Measurements from ENCODE around the gene SHISA9. TPM values are rescaled to one million over a fixed set of nuclear protein-coding genes. Genes with fewer than 3 reads are reported as not detected.

The SHISA9 gene
- total RNA-seq, 1 experiment from 2014 or later = 23.3 TPM

GRCh38 chr16:12988071-12988470 is 86.7 kb downstream of the SHISA9 start:
- no peak for DNase-seq (ENCODE audit: low read depth)
- in situ Hi-C loops (cut with HindIII; ENCODE audit: low pct_unique_long_range_greater_than_20kb, low sequenced_read_pairs) = no loop called here

- no peak for DNase-seq (ENCODE audit: low read depth)
- in situ Hi-C loops (cut with HindIII; ENCODE audit: low pct_unique_long_range_greater_than_20kb, low sequenced_read_pairs) = no loop called here
Observed at GRCh38 chr16:12992066-12992465, 90.7 kb downstream of the SHISA9 start.

- DNase-seq (ENCODE audit: low read depth) = no peak
- in situ Hi-C loops (cut with HindIII; ENCODE audit: low pct_unique_long_range_greater_than_20kb, low sequenced_read_pairs) = no loop called here
Observed at GRCh38 chr16:12994402-12994801, 93.0 kb downstream of the SHISA9 start.

- no peak for DNase-seq (ENCODE audit: low read depth)
- in situ Hi-C loops (cut with HindIII; ENCODE audit: low pct_unique_long_range_greater_than_20kb, low sequenced_read_pairs) = no loop called here
Observed at GRCh38 chr16:12995721-12996372, 94.4 kb downstream of the SHISA9 start.

- peak; percentile 90 for DNase-seq (ENCODE audit: low read depth)
Observed at GRCh38 chr16:12998361-12999085, 97.1 kb downstream of the SHISA9 start.

GRCh38 chr16:12999368-12999767 is 98.0 kb downstream of the SHISA9 start:
- DNase-seq (ENCODE audit: low read depth) = peak; percentile 21
- in situ Hi-C loops (cut with HindIII; ENCODE audit: low pct_unique_long_range_greater_than_20kb, low sequenced_read_pairs) = no loop called here

More at GRCh38 chr16:12998361-12999085, 97.1 kb downstream of the SHISA9 start:
- in situ Hi-C loops (cut with HindIII; ENCODE audit: low pct_unique_long_range_greater_than_20kb, low sequenced_read_pairs) = no loop called here

GRCh38 chr16:13005721-13006247 is 104.4 kb downstream of the SHISA9 start:
- peak; percentile 78 for DNase-seq (ENCODE audit: low read depth)
- in situ Hi-C loops (cut with HindIII; ENCODE audit: low pct_unique_long_range_greater_than_20kb, low sequenced_read_pairs) = no loop called here

GRCh38 chr16:13012601-13013000 is 111.2 kb downstream of the SHISA9 start:
- peak; percentile 67 for DNase-seq (ENCODE audit: low read depth)
- in situ Hi-C loops (cut with HindIII; ENCODE audit: low pct_unique_long_range_greater_than_20kb, low sequenced_read_pairs) = no loop called here

- in situ Hi-C loops (cut with HindIII; ENCODE audit: low pct_unique_long_range_greater_than_20kb, low sequenced_read_pairs) = no loop called here
- no peak for DNase-seq (ENCODE audit: low read depth)
Observed at GRCh38 chr16:13013043-13013442, 111.6 kb downstream of the SHISA9 start.

GRCh38 chr16:13014476-13014875 is 113.1 kb downstream of the SHISA9 start:
- DNase-seq (ENCODE audit: low read depth) = peak; percentile 81
- in situ Hi-C loops (cut with HindIII; ENCODE audit: low pct_unique_long_range_greater_than_20kb, low sequenced_read_pairs) = no loop called here

GRCh38 chr16:13018026-13018425 is 116.6 kb downstream of the SHISA9 start:
- no peak for DNase-seq (ENCODE audit: low read depth)
- in situ Hi-C loops (cut with HindIII; ENCODE audit: low pct_unique_long_range_greater_than_20kb, low sequenced_read_pairs) = no loop called here

- in situ Hi-C loops (cut with HindIII; ENCODE audit: low pct_unique_long_range_greater_than_20kb, low sequenced_read_pairs) = no loop called here
- DNase-seq (ENCODE audit: low read depth) = peak; percentile 83
Observed at GRCh38 chr16:13021996-13022395, 120.6 kb downstream of the SHISA9 start.

GRCh38 chr16:13029786-13030185 is 128.4 kb downstream of the SHISA9 start:
- in situ Hi-C loops (cut with HindIII; ENCODE audit: low pct_unique_long_range_greater_than_20kb, low sequenced_read_pairs) = no loop called here
- no peak for DNase-seq (ENCODE audit: low read depth)

GRCh38 chr16:13030769-13031168 is 129.4 kb downstream of the SHISA9 start:
- no peak for DNase-seq (ENCODE audit: low read depth)
- in situ Hi-C loops (cut with HindIII; ENCODE audit: low pct_unique_long_range_greater_than_20kb, low sequenced_read_pairs) = no loop called here

GRCh38 chr16:13032911-13033310 is 131.5 kb downstream of the SHISA9 start:
- DNase-seq (ENCODE audit: low read depth) = no peak
- in situ Hi-C loops (cut with HindIII; ENCODE audit: low pct_unique_long_range_greater_than_20kb, low sequenced_read_pairs) = no loop called here

- peak; percentile 49 for DNase-seq (ENCODE audit: low read depth)
- in situ Hi-C loops (cut with HindIII; ENCODE audit: low pct_unique_long_range_greater_than_20kb, low sequenced_read_pairs) = no loop called here
Observed at GRCh38 chr16:13036600-13036999, 135.2 kb downstream of the SHISA9 start.

GRCh38 chr16:13038591-13038990 is 137.2 kb downstream of the SHISA9 start:
- DNase-seq (ENCODE audit: low read depth) = peak; percentile 46
- in situ Hi-C loops (cut with HindIII; ENCODE audit: low pct_unique_long_range_greater_than_20kb, low sequenced_read_pairs) = no loop called here

GRCh38 chr16:13039526-13039925 is 138.1 kb downstream of the SHISA9 start:
- no peak for DNase-seq (ENCODE audit: low read depth)
- in situ Hi-C loops (cut with HindIII; ENCODE audit: low pct_unique_long_range_greater_than_20kb, low sequenced_read_pairs) = no loop called here

- in situ Hi-C loops (cut with HindIII; ENCODE audit: low pct_unique_long_range_greater_than_20kb, low sequenced_read_pairs) = no loop called here
- no peak for DNase-seq (ENCODE audit: low read depth)
Observed at GRCh38 chr16:13041180-13041579, 139.8 kb downstream of the SHISA9 start.

Data from Caki2 (cell line).